ENCODE measurements around the gene ABL1. TPM values are rescaled to one million over a fixed set of nuclear protein-coding genes. Genes with fewer than 3 reads are reported as not detected.

ABL1 gene
- total RNA-seq, 1 experiment from 2014 or later: 83.6 TPM

- Histone ChIP-seq H3K18ac (ENCODE audit: insufficient read length, low read depth, low read length) (no peak overlapping the region), H3K56ac (ENCODE audit: insufficient read length, low read depth, low read length) (no peak overlapping the region), H3K23ac (ENCODE audit: insufficient read length, low read depth, low read length) (no peak overlapping the region), H3K4ac (ENCODE audit: low read depth, low read length) (no peak overlapping the region), H4K20me1 (ENCODE audit: control insufficient read depth, insufficient read depth, insufficient read length) (no peaks in the 10 kb centered on the region), H3K23me2 (ENCODE audit: insufficient read length, low read depth, low read length, poor library complexity, severe bottlenecking) (no peaks in the 10 kb centered on the region), H2BK15ac (ENCODE audit: low read depth, low read length) (no peak overlapping the region), H4K8ac (replicated peaks; ENCODE audit: insufficient read length, low read depth, low read length) (no peak overlapping the region), H2BK120ac (ENCODE audit: low read depth, low read length, poor library complexity, severe bottlenecking) (no peak overlapping the region), H2BK12ac (ENCODE audit: insufficient read length, low read depth, low read length) (no peak overlapping the region), H3K79me1 (ENCODE audit: insufficient read depth, low read depth, low read length, poor library complexity, severe bottlenecking) (no peaks in the 10 kb centered on the region), H2BK20ac (ENCODE audit: low read depth, low read length, poor library complexity, severe bottlenecking) (no peak overlapping the region), H3K27ac (ENCODE audit: insufficient read length, low read depth, low read length) (no peak overlapping the region), H3K9ac (ENCODE audit: extremely low read depth, insufficient read length, low read length) (no peak overlapping the region), H3K27me3 (ENCODE audit: insufficient read depth, low read length) (no peaks in the 10 kb centered on the region), H3T11ph (ENCODE audit: low read length) (no peak overlapping the region), H3K14ac (ENCODE audit: insufficient read depth, low read length) (no peak overlapping the region), H4K5ac (ENCODE audit: insufficient read length, low read depth, low read length) (no peak overlapping the region), H3K4me2 (ENCODE audit: insufficient read depth, insufficient read length, low read length) (no peak overlapping the region), H4K91ac (ENCODE audit: insufficient read length, low read depth, low read length) (no peak overlapping the region), H3K79me2 (ENCODE audit: insufficient read depth, low read length) (peaks cover under 1% of the 10 kb centered on the region; the same call in 1 of the 2 replicates), H2AK5ac (ENCODE audit: insufficient read length, low read length) (no peak overlapping the region), H3K9me3 (ENCODE audit: control insufficient read depth, low read depth, low read length) (no peaks in the 10 kb centered on the region), H2BK5ac (ENCODE audit: insufficient read length, low read length) (no peak overlapping the region), H2AFZ (ENCODE audit: low read length) (no peak overlapping the region), H3K4me1 (ENCODE audit: insufficient read depth, low read length) (no peaks in the 10 kb centered on the region)
- no peak for DNase-seq
- TF ChIP-seq CTCF (conservative IDR thresholded peaks at IDR 0.05): no peak
- Mint-ChIP-seq H3K36me3 (ENCODE audit: insufficient read depth in 1 of 3, low read depth in 3 of 3) (peaks cover 0 to 7% (median 5%) of the 10 kb centered on the region in 3 experiments; a peak in 6 of 7 replicates), H3K27me3 (ENCODE audit: low read depth) (no peaks in the 10 kb centered on the region), H3K4me1 (peaks cover 1 to 11% of the 10 kb centered on the region in 2 experiments), H3K4me3 (no peak overlapping the region), H3K9me3 (peaks cover 2% of the 10 kb centered on the region in 2 experiments; a peak in 2 of 5 replicates), H3K27ac (peak overlapping the region in 2 of 3 experiments; percentile 15 to 76; a peak in 2 of 7 replicates)
- WGBS (ENCODE audit: extremely low coverage, insufficient read length, low lambda C conversion rate): no CpG with 5 or more reads among the region's 9 CpGs
Observed at GRCh38 chr9:130815242-130815808, 19.7 kb upstream of the ABL1 start.
